ENCODE results near the gene ANAPC2.

ANAPC2 gene

GRCh38 chr9:137162505-137163364 is 25.6 kb downstream of the ANAPC2 start:
- no peak for DNase-seq (ENCODE audit: low read depth, low spot score)

DNA sequence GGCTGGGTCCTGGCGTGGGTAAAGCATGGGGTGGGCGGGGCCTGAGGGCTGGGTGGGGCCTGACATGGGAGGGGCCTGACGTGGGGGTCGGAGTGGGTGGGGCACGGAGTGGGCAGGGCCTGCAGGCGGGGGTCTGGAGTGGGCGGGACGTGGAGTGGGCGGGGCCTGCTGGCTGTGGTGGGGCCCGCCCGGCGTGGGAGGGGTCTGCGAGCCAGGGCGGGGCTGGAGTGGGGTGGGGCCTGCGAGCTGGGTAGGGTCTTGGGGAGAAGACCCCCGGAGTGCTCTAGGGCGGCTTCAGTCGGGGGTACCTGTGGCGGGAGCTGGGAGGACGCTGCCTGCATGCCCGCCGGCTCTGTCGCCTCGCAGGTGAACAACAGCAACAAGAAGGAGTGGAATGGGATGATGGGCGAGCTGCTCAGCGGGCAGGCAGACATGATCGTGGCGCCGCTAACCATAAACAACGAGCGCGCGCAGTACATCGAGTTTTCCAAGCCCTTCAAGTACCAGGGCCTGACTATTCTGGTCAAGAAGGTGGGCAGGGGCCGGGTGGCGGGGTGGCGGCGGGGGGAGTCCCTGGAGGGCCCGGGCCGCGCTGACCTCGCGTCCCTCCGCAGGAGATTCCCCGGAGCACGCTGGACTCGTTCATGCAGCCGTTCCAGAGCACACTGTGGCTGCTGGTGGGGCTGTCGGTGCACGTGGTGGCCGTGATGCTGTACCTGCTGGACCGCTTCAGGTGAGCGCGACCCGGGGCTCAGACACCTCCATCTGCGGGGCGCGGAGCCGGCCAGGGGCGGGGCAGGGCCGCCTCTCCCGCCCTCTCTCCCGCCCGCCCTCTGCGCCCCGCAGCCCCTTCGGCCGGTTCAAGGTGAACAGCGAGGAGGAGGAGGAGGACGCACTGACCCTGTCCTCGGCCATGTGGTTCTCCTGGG is 26.5 kb downstream of the ANAPC2 start:
- DNase-seq (ENCODE audit: low read depth, low spot score) = no peak

DNA sequence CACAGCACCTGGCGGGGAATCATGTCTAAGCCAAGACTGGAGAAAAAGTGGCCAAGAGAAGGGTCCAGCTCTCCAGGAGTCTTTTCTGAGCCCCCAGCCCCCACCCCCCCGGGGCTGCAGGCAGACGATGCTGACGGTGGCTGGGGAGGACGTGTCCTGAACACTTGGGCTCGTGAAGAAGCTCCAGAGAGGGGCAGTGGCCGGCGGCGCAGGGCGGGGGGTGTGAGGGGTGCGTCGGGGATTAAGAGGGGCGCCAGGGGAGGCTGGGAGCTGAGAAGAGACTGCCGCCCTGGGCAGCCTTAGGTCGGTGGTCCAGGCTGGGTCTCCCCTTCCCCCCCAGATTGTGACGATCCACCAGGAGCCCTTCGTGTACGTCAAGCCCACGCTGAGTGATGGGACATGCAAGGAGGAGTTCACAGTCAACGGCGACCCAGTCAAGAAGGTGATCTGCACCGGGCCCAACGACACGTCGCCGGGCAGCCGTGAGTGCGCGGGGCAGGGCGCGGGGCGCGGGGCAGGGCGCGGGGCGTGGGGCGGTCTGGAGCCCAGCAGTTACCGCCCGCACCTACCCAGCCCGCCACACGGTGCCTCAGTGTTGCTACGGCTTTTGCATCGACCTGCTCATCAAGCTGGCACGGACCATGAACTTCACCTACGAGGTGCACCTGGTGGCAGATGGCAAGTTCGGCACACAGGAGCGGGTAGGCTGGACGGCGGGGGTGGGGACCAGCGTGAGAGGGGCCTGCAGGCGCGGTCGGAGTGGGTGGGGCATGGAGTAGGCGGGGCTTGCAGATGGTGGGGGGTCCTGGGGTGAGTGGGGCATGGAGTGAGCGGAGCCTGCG is 27.4 kb downstream of the ANAPC2 start:
- no peak for DNase-seq (ENCODE audit: low read depth, low spot score)

DNA sequence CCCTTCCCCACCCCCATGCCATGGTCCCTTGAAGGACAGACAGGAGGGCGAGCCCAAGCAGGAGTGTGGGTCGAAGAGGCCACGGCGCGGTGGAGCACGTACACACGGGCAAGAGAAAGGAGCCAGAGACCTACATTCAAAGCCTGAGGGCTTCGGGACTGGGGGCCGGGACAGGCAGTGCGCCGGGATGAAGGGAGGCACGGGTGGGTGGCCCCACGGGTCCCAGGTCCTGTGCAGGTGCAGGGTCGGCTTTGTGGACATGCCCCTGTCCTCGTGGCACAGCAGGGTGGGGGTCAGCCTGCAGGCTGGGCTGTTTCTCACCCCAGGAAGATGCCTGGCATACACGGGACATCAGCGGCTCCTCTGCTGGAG is 28.3 kb downstream of the ANAPC2 start:
- DNase-seq (ENCODE audit: low read depth, low spot score) = no peak

DNA sequence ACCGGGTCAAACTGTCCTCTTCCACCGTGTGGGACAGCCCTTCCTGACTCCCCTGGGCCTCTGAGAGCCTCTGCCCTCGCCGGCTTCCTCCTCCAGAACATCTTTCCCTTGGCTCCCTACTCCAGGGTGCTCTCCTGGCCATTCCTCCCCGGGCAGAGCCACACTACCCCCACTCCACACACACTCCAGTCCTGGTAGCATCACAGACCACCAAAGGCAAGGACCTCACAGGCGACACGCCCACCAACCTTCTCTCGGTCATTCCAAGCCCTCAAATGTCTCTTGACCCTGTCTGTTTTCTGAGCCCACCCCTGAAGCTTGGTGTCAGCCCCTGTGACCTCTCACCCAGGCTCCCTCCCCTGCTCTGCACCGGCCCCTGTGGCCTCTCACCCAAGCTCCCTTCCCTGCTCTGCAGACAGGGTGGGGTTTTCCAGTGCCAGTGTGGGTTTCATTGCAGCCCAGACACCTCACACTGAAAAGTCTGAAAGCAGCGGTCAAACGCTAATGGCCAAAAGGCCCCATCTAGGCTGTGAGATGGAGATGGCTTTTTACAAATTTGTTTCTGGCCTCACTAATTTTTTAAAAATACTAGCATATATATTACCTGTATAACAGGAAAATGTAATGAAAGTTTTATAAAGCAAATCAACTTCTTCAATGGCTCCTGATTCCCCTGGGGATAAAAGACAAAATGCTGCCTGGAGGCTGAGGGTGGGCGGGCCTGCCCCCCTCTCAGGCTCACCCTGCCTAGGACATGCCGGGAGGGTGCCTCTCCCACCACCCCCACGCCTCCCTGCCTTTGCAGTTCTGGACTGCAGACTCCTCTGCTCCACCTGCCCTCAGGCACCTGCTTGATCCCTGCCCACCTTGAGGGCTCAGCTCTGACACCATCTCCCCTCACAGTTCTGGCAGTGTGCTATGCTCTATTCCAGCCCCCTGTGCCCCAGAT is 29.0 kb downstream of the ANAPC2 start:
- no peak for DNase-seq (ENCODE audit: low read depth, low spot score)

GRCh38 chr9:137158625-137159024 is 29.7 kb downstream of the ANAPC2 start:
- no peak for DNase-seq (ENCODE audit: low read depth, low spot score)

DNA sequence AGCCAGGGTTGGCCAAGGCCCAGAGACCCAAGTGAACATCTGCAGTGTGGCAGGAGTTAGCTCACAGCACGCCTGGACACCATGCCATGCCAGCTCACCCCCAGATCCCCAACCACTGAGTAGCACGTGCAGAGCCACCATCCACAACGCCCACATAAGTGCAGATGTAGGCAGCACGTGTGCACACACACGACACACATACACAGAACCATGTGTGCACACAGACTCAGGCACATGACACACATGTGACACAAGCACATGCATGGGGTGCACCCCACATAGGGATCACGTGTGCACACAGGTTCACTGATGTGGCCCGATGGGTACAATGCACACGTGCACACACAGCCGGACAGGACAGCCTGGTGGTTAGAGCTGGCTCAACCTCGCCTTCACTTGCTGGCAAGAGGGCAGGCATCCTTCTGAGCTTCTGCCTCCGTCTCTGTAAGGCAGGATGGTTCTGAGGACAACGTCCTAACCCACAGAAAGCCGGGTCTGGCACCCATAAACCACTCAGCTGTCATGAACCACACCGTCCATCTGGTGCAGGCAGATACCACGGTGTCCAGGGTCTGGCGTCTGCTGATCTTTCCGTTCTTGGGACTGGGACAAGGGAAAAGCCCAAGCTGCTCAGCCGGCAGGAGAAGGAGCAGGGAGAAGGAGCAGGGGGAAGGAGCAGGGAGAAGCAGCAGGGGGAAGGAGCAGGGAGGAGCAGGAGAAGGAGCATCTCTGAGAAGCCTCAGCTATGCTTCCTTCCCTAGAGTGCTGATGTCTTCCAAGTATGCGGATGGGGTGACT is 30.5 kb downstream of the ANAPC2 start:
- no peak for DNase-seq (ENCODE audit: low read depth, low spot score)

GRCh38 chr9:137156567-137157375 is 31.6 kb downstream of the ANAPC2 start:
- no peak for DNase-seq (ENCODE audit: low read depth, low spot score)

GRCh38 chr9:137152844-137153405 is 35.4 kb downstream of the ANAPC2 start:
- no peak for DNase-seq (ENCODE audit: low read depth, low spot score)

- no peak for DNase-seq (ENCODE audit: low read depth, low spot score)
Observed at GRCh38 chr9:137150617-137151457, 37.5 kb downstream of the ANAPC2 start.

GRCh38 chr9:137149942-137150616 is 38.3 kb downstream of the ANAPC2 start:
- no peak for DNase-seq (ENCODE audit: low read depth, low spot score)

DNA sequence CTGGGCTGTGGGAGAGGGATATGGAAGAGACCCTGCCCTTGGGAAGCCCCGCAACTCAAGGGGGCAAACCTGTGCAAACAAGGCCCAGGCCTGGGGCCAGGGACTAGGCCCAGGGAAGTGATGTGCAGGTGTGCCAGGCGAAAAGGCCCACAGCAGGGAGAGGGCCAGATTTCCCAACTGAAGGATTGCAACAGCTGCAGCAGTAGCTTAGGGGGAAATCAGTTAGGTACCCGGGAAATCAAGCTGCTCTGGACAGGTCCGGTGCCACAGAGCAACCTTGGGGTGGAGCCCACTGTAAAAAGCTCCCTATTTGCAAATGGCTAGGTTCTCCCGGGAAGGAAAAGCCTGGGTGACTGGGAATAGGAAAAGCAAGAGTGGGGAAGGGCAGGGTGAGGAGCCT is 39.0 kb downstream of the ANAPC2 start:
- DNase-seq (ENCODE audit: low read depth, low spot score) = no peak

- DNase-seq (ENCODE audit: low read depth, low spot score) = no peak
Observed at GRCh38 chr9:137148661-137149060, 39.7 kb downstream of the ANAPC2 start.

- no peak for DNase-seq (ENCODE audit: low read depth, low spot score)
Observed at GRCh38 chr9:137148242-137148641, 40.1 kb downstream of the ANAPC2 start.

DNA sequence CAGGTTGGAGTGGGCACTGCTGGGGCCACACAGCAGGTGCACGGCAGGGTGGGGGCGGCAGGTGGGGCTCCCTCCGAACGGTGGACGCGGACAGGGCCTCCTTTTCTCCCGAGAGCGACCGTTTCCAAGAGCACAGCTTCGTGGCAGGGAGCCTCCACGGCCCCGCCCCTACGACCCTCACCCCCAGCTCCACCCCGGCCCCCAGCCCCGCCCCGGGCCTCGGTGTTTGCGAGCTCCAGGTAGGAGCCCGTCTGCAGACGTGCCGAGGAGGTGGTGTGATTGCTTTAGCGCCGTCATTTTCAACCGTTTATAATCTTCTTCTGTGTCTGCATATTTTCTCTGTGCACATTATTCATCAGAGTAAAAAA is 40.6 kb downstream of the ANAPC2 start:
- no peak for DNase-seq (ENCODE audit: low read depth, low spot score)

DNA sequence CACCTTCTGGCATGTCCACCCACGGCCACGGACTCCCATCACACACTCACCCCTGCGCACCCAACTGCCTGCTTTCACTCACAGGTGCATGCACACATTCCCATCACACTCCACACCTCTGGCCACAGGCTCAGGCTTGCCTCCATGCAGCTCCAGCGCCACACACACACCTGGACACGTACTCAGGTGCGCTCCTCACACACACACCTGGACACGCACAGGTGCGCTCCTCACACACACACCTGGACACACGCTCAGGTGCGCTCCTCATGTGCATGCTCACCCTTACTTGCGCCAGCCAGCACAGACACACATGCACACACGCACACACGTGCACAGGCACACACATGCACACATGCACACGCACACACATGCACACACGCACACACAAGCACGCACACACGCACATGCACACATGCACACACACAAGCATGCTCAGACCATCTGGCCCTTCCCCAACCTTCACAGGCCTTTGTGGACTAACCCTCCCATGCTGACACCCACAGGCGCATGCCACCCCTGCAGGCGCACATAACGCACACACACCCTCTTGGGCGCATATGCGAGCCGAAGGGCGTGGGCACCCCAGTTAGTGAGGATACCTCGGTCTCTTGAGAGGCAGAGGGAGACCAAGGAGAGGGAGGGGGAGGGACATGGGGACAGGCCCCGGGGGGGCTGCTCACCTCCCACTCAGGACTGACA is 41.1 kb downstream of the ANAPC2 start:
- no peak for DNase-seq (ENCODE audit: low read depth, low spot score)

DNA sequence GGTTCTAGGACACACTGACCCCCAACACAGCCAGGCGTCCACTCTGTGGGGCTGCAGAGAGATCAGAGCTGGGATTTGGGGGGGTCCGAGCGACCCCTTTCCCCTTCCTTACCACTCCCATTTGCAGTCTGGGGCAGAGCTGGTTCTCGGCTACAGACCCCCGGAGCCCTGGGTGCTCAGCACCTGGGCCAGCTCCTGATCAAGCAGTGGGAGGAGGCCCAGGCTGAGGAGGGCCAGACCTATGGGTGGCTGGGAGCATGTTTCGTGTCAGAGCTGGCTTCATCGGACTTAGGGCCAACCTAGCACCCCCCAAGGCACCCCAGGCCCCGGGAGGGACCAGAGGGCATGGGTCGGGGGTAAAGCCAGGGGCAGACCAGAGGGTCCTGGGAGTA is 41.8 kb downstream of the ANAPC2 start:
- no peak for DNase-seq (ENCODE audit: low read depth, low spot score)

Measured in brain pericyte (primary cell).